T-helper 1 cell treated with Interleukin-12 subunit alpha and Interleukin-12 subunit beta and Interleukin-4 antibody, amounts not matched to agents 30 ng/mL and 1 ng/mL, for 36 hours (primary cell): ENCODE results near the gene TBC1D1. TPM values are rescaled to one million over a fixed set of nuclear protein-coding genes. Genes with fewer than 3 reads are reported as not detected.

Experiments
- intact Hi-C: fragments of 100-400 bp; cut with micrococcal nuclease; formaldehyde crosslinking; loops from one replicate; pipeline ENCODE4 v1.15.1; 2024
- total RNA-seq: library from RNA; stranded (reverse); gene quantifications from 2 replicates; pipeline ENCODE4 v1.2.3, GENCODE V29; 2022

TBC1D1 gene
- total RNA-seq, 1 donor from 2014 or later = 65.2 TPM

GRCh38 chr4:38161208-38162113 lies 270.6 kb downstream of the TBC1D1 start:
- intact Hi-C loops = loop anchor here (1.0 kb wide), 6 partner anchors 16 to 728 kb away; no protein-coding TSS in a partner anchor

DNA sequence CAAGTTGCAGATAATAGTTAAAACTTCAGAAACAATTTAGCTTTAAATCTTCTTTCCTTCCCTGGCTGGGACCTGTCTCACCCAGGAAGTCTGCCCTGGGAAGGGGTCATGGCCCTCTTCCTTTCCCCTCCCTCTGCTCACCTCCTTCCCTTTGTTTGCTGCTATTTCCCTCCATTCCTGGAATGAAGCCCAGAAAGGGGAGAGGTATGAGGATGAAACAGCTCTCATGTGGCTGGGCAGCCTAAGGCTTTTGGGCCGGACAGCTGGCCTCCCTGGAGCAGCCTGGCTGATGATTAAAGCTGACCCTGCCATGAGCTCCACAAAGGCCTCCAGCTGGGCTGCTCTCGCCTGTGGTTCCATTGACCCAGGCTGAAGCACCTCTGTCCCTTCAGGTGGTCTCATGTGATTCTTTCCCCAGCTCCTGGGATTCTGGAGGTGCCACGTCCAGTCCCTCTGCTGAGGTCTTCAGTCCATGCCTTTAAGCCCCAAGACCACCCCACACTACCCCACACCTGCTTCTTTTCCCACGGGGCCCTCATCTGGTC lies 271.4 kb downstream of the TBC1D1 start:
- intact Hi-C loops = no loop called here

GRCh38 chr4:38163216-38164006 lies 272.5 kb downstream of the TBC1D1 start:
- intact Hi-C loops = no loop called here

- intact Hi-C loops = no loop called here
These were observed 273.5 kb downstream of the TBC1D1 start for GRCh38 chr4:38164346-38164745.

GRCh38 chr4:38166082-38166481 lies 275.2 kb downstream of the TBC1D1 start:
- intact Hi-C loops = no loop called here

DNA sequence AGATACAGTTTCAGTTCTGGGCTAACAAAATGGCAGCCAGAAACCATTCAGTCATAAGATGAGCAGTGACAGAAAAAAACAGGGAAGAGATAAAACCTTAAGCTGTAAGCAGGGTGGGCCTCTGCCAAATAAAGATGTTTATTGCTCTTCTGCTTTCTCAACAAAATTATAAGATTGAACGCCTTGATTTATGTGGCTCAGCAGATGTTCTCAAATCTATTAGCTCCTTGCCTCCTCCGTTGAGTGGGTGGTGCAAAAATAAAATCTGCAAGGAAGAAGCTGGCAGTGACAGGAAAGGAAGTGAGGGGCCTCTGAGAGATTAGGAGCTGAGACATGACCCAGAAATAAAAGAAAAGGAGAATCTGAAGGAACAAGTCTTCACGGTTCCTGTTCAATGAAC lies 275.9 kb downstream of the TBC1D1 start:
- intact Hi-C loops = no loop called here

GRCh38 chr4:38167973-38168372 lies 277.1 kb downstream of the TBC1D1 start:
- intact Hi-C loops = no loop called here

DNA sequence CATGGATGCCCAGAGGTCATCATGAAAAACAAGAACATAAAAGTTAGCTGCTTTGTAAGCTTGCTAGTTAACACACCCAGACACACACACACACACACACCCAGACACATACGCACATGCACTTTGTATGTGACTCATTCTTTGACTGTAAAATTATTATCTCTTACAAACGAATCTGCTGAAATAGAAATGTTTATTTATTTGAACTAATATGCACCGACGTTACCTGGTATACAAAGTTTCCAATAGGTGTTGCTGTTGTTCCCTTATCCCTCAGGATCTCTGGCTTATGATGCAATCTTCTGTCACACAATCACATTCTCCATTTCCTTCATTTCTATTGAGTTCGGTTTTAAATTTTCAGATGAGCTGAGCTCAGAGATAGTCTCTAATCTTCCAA lies 278.6 kb downstream of the TBC1D1 start:
- intact Hi-C loops = no loop called here

DNA sequence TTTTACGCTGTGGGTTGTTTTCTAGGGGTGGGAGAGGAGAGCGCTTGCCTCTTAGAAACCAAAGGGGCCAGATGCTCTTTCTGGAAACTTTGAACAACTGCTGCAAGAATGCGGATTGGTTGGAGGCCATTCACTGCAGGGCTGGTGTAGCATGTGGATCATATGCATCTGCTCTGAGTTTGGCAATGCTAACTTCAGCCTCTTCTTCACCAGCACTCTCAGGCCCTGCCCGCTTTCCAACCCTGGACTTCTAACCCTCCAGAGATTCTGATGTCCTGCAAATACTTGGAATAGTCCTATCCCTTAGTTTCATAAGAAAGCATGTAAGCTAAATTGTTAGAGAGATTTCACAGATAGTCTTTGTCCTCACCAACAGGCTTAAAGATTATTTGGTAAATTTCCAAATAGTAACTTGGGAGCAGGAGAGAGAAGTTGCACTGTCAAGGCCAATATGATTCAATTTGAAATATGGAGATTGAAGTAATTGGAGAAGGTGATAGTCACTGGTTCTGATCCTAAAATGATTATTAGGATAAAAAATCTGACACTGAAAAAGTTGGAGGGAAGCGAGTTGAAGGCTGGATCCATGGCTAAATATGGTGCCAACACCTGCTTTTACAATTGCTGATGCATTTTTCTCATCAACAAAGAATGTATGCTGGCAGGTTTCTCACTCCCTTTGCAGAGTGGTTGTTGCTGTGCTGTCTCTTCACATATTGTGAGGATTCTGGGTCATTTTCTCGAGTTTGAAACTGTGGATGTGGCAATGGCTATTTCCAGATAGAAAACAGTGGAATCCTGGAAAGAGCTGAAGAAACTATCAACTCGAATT lies 279.7 kb downstream of the TBC1D1 start:
- intact Hi-C loops = no loop called here

DNA sequence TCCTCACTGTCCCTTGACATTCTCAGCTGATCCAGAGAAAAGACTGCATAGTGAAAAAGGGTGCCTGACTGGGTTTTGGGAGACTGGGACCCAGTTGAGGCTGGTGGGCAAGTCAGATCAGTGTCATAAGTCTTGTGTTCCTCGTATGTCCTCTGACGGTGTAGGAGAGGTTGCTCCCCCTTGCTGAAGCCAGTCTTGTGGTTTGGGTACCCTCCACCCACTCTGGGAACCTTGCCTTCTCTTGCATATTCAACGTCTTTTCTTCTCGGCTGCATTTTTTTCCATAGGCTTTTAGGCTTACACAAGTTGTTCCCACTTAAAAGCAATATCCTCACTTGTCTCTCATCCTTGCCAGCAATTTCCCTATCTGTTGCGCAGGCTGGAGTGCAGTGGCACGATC lies 281.2 kb downstream of the TBC1D1 start:
- intact Hi-C loops = no loop called here

DNA sequence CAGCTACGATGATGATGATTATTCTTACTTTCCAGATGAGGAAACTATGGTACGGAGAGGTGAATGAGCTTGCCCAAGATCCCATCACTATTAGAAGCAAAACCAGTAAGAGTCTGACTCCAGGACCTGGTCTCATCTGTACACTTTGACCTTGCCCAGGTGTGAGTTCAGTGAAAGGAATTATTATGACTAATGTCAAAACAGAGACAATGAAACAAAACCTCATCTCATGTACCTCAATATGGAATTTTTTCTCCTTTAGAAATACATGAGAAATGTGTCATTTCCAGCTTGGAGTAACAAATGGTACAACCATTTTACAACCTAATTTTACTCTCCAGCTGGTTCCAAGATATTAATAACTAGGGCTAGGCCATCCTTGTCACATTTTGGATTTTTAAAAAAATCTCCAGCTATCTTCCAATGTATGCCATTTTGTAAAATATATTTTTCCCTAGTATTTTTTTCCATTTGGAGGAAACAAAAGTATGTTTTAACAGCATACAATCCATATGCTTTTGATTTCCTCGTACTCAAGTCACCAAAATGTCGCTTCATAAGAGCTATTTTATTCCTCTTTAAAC lies 283.1 kb downstream of the TBC1D1 start:
- intact Hi-C loops = no loop called here

DNA sequence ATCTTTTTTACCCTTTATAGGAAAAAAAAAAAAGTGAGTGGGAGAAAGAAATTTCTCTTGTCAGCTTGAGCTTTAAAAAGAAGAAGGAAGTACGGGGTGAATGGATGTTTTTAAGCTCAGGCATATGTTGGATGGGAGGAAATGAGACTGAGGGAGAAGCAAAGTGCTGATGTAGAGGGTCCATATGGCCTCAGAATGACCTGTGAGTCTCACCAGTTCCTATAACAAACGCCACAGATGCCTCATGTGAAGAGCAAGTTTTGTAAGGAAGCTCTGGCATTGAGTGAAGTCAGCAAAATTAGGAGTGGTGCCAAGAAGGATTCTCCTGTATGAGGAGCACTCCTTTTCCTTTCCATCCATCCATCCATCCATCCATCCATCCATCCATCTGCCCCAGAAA lies 283.9 kb downstream of the TBC1D1 start:
- intact Hi-C loops = loop anchor here (5.0 kb wide), 1 partner anchor 348 kb away; no protein-coding TSS in a partner anchor

- intact Hi-C loops = loop anchor here (5.0 kb wide), 1 partner anchor 346 kb away; no protein-coding TSS in a partner anchor
These were observed 285.3 kb downstream of the TBC1D1 start for GRCh38 chr4:38176165-38176564.

- intact Hi-C loops = loop anchor here (1.0 to 5.0 kb wide), 5 partner anchors 16 to 345 kb away; no protein-coding TSS in a partner anchor
These were observed 286.2 kb downstream of the TBC1D1 start for GRCh38 chr4:38177035-38177546.

GRCh38 chr4:38177641-38178391 lies 286.9 kb downstream of the TBC1D1 start:
- intact Hi-C loops = loop anchor here (1.0 to 5.0 kb wide), 6 partner anchors 17 to 344 kb away; no protein-coding TSS in a partner anchor

GRCh38 chr4:38178392-38178995 lies 287.6 kb downstream of the TBC1D1 start:
- intact Hi-C loops = loop anchor here (2.0 to 5.0 kb wide), 2 partner anchors 276 to 344 kb away; no protein-coding TSS in a partner anchor

GRCh38 chr4:38179690-38180377 lies 288.9 kb downstream of the TBC1D1 start:
- intact Hi-C loops = loop anchor here (1.0 to 5.0 kb wide), 9 partner anchors 118 to 676 kb away; partner anchors contain the start of genes TLR1 and TLR6

DNA sequence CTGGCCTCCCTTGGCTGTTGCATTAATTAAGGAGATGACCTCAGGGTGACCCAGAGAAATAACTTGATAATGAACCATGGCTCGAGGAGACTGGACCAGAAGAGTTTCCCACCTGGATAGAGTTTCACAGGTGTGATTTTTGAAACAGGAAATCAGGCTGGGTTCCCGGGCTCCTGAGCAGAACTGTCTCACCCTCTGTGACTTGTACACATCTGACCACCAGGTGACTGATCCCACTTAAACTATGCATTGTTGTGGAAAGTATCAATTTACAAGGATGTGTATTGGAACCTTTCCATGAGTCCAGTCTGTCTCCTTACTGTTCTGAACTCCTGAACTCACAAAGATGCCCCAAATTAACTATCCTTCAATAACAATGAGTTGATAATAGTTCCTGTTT lies 289.6 kb downstream of the TBC1D1 start:
- intact Hi-C loops = no loop called here
